NCI-H460 (cell line): Measurements from ENCODE around the gene PPP1CA. TPM values are rescaled to one million over a fixed set of nuclear protein-coding genes. Genes with fewer than 3 reads are reported as not detected.

Experiments
- DNase-seq: peaks from one replicate; pipeline ENCODE4 v3.0.0-alpha.2; 2016; ENCODE audit warnings: low read depth; ENCODE audit errors: extremely low read depth
- polyA plus RNA-seq: library from polyadenylated mRNA; depleted of rRNA; stranded (reverse); fragments of >200 nt; gene quantifications from 2 replicates; pipeline ENCODE4 v1.2.3, GENCODE V29; 2014; cell fraction: nucleus; rRNA removed
- total RNA-seq: library from RNA; depleted of rRNA; stranded (reverse); fragments of >200 nt; shearing (Covaris generic); gene quantifications from 2 replicates; pipeline ENCODE4 v1.2.3, GENCODE V29; 2014; rRNA removed

PPP1CA gene
- 137 and 159 TPM in 2 replicates for total RNA-seq
- 105 and 122 TPM in 2 replicates for polyA plus RNA-seq

- DNase-seq, result peak; percentile 75
These were observed at the start of gene PPP1CA for GRCh38 chr11:67401495-67402191. Gene PPP1CA (minus strand): TSS chr11:67401858. CDS start chr11:67401782, 76 bp downstream.

GRCh38 chr11:67450796-67451657, 49.4 kb upstream of the PPP1CA start:
- no peak for DNase-seq

DNA sequence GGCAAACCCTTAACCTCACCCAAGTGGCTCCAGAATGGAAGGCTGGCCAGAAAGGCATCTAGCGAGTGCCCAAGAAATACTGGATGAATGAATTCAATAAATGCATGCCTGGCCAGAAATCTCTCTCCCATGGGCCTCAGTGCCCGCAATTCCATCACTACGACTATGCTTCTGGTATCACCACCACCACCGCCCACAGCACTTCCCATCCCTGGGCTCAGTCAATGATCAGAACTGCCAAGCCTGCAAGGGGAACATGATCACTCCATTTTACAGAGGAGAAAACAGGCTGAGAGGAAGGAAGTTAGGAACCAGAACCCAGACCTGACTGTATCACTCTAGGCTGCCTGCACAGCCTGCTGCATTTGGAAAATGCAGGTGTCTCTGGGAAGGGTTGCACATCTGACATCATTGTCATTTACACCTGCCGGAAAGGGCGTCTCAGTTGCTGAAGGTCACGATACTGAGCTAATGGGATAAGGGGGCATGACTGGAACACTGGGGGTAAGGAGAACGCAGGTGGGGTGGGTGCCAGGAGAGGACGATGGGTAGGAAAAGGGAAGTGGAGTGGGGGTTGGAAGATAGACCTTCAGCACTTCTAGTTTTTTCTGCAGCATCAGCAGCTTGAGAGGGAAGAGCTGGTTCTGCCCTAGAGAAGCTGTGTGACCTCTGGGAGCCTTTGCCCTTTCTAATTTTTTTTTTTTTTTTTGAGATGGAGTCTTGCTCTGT, 47.6 kb upstream of the PPP1CA start:
- DNase-seq, result no peak

DNA sequence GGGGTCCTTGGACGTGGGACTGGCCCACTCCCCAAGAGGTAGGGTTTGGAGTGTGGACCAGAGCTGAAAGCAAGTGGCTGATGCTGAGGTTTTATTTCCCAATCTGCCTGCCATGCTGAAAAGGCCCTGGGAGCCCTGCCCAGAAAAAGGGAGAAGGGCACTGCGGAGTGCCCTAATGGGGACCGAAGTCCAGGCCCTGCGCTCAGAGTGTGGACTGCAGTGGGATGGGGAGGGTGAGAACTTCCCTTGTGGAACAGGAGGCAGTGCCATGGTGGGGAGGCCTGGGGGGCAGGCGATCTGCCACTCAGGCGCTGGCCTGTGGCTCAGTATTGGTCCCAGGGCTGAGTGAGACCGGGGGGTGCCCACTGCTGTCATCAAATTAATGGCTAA, 46.6 kb upstream of the PPP1CA start:
- DNase-seq, result no peak

- no peak for DNase-seq
These were observed 43.9 kb upstream of the PPP1CA start for GRCh38 chr11:67445515-67445914.

- DNase-seq, result no peak
These were observed 41.1 kb upstream of the PPP1CA start for GRCh38 chr11:67442504-67443404.

DNA sequence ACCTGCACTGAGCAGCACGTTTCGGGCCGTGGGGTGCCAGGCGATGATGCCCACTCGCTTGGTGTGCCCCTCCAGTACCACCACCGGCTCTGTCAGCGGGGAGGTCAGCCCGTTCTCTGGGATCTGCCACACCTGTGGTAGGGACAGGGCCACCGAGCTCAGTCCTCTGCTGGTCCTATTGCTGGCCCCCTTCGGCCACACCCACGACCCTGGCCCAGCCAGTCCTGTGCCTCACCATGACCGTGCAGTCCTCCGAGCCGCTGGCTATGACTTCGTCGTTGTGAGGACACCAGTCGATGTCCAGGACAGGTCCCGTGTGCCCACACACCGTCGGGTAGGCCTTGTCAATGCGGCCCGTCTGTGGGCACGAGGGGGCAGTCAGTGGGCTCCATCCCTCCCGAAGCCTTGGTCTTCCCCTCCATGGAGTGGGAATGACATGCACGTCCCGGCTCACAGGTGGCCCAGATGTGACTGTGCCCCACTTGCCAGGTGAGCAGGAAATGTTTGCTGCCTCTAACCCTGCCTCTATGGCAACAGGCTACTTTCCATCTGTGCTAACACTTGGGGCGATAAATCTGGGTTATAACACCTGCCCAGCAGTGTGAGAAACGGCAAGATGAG, 40.2 kb upstream of the PPP1CA start:
- no peak for DNase-seq

- DNase-seq, result no peak
These were observed 39.5 kb upstream of the PPP1CA start for GRCh38 chr11:67441098-67441563.

GRCh38 chr11:67440229-67441097, 38.8 kb upstream of the PPP1CA start:
- DNase-seq, result no peak

GRCh38 chr11:67439321-67440228, 37.9 kb upstream of the PPP1CA start:
- no peak for DNase-seq

DNA sequence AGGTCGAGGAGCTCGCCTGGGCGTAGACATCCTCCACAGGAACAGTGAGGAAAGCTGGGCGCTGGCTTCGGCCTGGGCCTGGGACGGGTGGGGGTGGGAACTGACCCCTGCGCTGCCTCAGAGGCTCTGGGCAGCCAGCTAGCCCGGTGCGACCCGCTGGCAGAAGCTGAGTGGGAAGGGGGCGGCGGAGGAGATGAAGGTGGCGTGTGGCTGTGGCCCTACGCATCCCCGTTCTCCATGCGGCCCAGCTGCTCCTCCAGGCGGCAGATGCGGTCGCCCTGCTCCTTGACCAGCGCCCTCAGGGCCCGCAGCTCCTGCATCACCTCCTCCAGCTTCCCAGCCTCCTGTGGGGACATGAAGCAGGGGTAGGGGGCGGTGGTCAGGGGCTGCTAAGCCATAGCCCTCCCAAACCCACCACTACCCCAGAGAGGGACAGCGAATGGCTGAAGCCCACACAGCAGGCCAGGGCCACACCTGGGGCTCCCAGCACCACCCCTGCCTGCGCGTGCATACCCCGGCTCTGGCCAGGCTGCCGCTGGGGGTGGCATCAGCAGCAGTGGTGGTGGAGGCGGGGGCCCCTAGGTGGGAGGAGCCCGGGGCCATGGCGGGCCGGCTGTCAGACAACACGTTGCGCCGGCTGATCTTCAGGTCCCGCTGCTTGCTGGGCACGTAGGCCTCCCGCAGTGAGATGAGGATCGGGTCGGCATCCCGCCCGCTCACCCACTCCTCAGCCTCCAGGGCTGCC, 36.7 kb upstream of the PPP1CA start:
- no peak for DNase-seq

DNA sequence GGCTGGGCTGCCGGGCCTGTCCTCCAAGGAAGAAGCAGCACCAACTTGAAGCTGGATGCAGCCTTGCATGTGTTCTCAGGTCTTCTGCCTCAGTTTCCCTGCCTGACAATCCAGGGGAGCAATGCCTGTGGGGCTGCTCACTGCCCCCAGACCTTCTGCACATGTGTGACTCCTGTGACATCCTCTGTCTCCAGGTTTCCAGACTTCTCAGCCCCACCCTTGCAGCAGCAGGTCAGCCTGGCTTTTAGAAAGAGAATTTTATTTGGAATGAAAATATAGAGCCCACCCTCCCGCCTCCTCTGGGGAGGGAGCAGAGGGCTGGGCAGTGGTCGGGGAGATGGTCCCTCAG, 36.1 kb upstream of the PPP1CA start:
- no peak for DNase-seq

GRCh38 chr11:67437082-67437808, 35.6 kb upstream of the PPP1CA start, which contains the start of gene PTPRCAP:
Gene PTPRCAP (minus strand): TSS chr11:67437682. CDS start chr11:67437619, 63 bp downstream.
- DNase-seq, result no peak

DNA sequence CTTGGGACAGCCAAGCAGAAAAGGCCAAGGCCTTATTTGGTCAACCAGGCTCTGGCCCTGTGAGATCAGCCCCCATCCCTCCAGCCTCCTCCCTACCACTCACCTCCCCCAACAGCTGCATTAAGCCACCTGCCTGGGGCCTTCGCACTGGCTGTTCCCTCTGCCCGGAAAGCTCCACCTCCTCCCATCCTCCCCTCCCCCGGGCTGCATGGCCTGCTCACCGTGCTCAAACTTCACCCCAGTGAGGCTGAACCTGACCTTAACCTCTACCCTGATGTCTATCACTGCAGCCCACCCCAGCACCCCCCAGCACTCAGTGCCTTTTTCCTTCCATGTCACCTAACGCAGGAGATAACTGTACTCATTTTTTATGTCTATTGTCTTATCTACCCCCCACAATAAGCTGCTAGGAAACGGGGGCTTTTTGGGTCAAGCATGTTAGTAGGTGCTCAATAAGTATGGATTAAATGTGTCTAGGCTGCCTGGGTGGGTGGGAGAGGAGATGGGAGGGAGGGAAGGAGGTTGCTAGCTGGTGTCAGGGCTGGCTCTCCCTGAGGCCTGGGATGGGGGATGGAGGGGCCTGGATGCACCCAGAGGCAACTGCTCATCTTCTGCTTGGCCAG, 34.9 kb upstream of the PPP1CA start:
- no peak for DNase-seq

- no peak for DNase-seq
These were observed 34.2 kb upstream of the PPP1CA start for GRCh38 chr11:67435727-67436458.
